Ascending aorta (tissue), 2 donors: Measurements from ENCODE around the gene SEMA3F. TPM values are rescaled to one million over a fixed set of nuclear protein-coding genes. Genes with fewer than 3 reads are reported as not detected.

Experiments
- DNase-seq, 2 donors: peaks; one replicate each; pipeline ENCODE4 v3.0.0-alpha.2; 2019; ENCODE audit warnings: low spot score in 2 of 2
- H3K27ac ChIP-seq, 2 donors: fragments of 200-600 bp; sonication (generic); one replicate each; pipeline ENCODE4 v1.5.1; 2016 to 2017; ENCODE audit warnings: mild to moderate bottlenecking in 1 of 2
- H3K27me3 ChIP-seq: fragments of 200-600 bp; sonication (generic); one replicate; pipeline ENCODE4 v1.5.1; 2017
- H3K36me3 ChIP-seq, 2 donors: fragments of 200-600 bp; sonication (generic); one replicate each; pipeline ENCODE4 v1.5.1; 2016
- H3K4me1 ChIP-seq, 2 donors: fragments of 200-600 bp; sonication (generic); one replicate each; pipeline ENCODE4 v1.5.1; 2016 to 2017; ENCODE audit warnings: mild to moderate bottlenecking in 1 of 2
- H3K4me3 ChIP-seq, 2 donors: fragments of 200-600 bp; sonication (generic); one replicate each; pipeline ENCODE4 v1.5.1; 2016 to 2017; ENCODE audit warnings: mild to moderate bottlenecking in 1 of 2
- H3K9me3 ChIP-seq, 2 donors: fragments of 200-600 bp; sonication (generic); one replicate each; pipeline ENCODE4 v1.5.1; 2016
- intact Hi-C: fragments of 100-400 bp; cut with DNase I; formaldehyde crosslinking; loops from one replicate; pipeline ENCODE4 v1.15.1; 2023
- total RNA-seq: library from RNA; depleted of rRNA; stranded (reverse); fragments of >200 nt; gene quantifications from one replicate; pipeline ENCODE4 v1.1.0, GENCODE V29; 2016
- TF ChIP-seq, protein P1 (sequence below), 3 experiments: fragments of 200-600 bp in 2 of 3; fragments of 450-650 bp in 1 of 3; sonication (generic) in 2 of 3; IDR thresholded peaks; one replicate each; pipeline ENCODE4 v1.5.1; 2016 to 2019; ENCODE audit warnings: antibody characterized with exemption in 3 of 3, mild to moderate bottlenecking in 1 of 3, moderate library complexity in 1 of 3

The SEMA3F gene
- total RNA-seq, 1 donor from 2014 or later, result 75.0 TPM

DNA sequence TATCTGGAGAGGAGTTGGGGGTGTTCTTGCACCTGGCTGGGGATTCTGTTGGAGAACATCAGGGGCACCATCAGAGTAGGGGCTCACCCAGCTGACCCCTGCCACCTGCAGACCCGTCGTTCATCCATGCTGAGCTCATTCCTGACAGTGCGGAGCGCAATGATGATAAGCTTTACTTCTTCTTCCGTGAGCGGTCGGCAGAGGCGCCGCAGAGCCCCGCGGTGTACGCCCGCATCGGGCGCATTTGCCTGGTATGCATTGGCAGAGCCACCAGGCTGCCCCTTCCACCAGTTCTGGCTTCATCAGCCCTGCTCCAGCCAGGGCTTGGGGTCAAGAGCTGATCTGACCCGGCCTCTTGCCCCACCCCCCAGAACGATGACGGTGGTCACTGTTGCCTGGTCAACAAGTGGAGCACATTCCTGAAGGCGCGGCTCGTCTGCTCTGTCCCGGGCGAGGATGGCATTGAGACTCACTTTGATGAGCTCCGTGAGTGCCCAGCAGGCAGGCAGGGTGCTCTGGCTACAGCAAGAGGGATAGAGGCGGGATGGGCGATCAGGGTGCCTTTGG, 27.5 kb downstream of the SEMA3F start:
- intact Hi-C loops, result no loop called here
- Histone ChIP-seq H3K36me3 (peaks cover 0 to 51% of the 10 kb centered on the region in 2 donors), H3K27me3 (no peaks in the 10 kb centered on the region)

DNA sequence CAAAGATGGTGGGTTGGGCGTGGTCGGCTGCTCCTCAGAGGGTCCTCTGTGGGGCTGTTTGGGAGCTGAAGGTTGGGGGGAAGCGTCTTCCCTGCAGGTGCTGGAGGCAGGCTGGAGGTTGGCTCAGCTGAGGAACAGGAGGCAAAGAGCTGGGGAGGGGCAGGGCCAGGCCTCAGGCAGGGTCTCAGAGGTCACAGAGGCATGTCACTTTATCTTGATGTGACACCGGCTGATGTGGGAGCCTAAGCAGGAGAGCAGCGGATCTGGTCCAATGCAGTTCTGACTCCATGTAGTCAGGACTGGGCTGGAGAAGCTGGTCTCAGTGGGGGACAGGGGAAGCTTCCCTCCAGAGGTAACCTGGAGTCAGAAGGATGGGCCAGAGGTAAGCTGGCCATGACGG, 28.6 kb downstream of the SEMA3F start:
- Histone ChIP-seq H3K27me3 (no peaks in the 10 kb centered on the region), H3K9me3 (no peaks in the 10 kb centered on the region), H3K36me3 (peaks cover 0 to 54% of the 10 kb centered on the region in 2 donors), H3K4me1 (no peaks in the 10 kb centered on the region), H3K4me3 (no peak overlapping the region), H3K27ac (no peak overlapping the region)
- no peak for DNase-seq
- TF ChIP-seq, protein P1, sequence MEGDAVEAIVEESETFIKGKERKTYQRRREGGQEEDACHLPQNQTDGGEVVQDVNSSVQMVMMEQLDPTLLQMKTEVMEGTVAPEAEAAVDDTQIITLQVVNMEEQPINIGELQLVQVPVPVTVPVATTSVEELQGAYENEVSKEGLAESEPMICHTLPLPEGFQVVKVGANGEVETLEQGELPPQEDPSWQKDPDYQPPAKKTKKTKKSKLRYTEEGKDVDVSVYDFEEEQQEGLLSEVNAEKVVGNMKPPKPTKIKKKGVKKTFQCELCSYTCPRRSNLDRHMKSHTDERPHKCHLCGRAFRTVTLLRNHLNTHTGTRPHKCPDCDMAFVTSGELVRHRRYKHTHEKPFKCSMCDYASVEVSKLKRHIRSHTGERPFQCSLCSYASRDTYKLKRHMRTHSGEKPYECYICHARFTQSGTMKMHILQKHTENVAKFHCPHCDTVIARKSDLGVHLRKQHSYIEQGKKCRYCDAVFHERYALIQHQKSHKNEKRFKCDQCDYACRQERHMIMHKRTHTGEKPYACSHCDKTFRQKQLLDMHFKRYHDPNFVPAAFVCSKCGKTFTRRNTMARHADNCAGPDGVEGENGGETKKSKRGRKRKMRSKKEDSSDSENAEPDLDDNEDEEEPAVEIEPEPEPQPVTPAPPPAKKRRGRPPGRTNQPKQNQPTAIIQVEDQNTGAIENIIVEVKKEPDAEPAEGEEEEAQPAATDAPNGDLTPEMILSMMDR (IDR thresholded peaks at IDR 0.05), result no peak
- intact Hi-C loops, result no loop called here

More for the DNA sequence above, 27.5 kb downstream of the SEMA3F start:
- DNase-seq, result no peak
- H3K4me3 ChIP-seq, result no peak overlapping the region
- no peak overlapping the region for H3K27ac ChIP-seq
- no peaks in the 10 kb centered on the region for H3K9me3 ChIP-seq
- no peaks in the 10 kb centered on the region for H3K4me1 ChIP-seq
- TF ChIP-seq, protein P1 (IDR thresholded peaks at IDR 0.05), result no peak

DNA sequence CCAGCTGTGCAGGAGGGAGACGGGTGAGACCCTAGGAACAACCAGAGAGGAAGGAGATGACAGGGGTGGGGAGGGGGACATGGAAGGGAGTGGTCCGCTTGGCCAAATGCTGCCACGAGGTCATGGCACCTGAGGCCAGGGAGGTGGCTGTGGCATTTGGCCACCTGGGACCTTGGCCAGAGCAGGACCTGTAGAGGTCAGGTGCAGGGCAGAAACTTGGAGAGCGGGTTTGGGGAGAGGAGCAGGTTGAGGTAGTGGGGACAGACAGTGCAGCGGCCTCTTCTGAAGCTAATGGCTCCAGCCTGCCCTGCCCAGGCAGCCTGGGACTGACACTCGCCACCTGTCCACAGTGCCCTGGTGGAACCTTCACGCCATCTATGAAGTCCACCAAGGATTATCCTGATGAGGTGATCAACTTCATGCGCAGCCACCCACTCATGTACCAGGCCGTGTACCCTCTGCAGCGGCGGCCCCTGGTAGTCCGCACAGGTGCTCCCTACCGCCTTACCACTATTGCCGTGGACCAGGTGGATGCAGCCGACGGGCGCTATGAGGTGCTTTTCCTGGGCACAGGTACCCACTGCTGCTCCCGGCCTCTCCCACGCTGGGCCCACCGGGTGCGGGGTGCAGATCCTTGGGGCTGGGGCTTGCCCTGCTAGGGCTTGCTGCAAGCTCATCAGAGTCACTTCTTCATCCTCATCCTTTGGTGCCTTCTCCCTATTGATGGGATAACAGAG, 29.3 kb downstream of the SEMA3F start:
- TF ChIP-seq, protein P1 (IDR thresholded peaks at IDR 0.05), result no peak
- intact Hi-C loops, result no loop called here

DNA sequence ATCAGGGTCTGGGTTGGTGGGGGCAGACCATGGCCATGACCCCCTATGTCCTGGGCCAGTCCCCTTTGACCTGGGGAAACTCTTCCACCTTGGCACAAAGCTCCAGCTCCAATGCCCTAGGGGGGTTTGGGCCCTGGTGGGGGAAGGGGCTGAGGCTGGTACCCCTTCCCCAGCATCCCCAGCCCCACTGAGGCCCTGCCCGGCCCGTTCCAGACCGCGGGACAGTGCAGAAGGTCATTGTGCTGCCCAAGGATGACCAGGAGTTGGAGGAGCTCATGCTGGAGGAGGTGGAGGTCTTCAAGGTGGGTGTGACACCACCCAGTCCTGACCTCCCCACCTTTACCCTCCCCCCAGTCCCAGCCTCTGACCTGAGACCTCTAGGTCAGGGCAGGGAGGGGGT, 30.1 kb downstream of the SEMA3F start:
- Histone ChIP-seq H3K9me3 (no peaks in the 10 kb centered on the region), H3K4me1 (no peaks in the 10 kb centered on the region), H3K27me3 (no peaks in the 10 kb centered on the region), H3K4me3 (no peak overlapping the region), H3K36me3 (peaks cover 0 to 54% of the 10 kb centered on the region in 2 donors), H3K27ac (no peak overlapping the region)
- DNase-seq, result no peak
- intact Hi-C loops, result no loop called here
- TF ChIP-seq, protein P1 (IDR thresholded peaks at IDR 0.05), result no peak

More for the DNA sequence above, 29.3 kb downstream of the SEMA3F start:
- H3K4me1 ChIP-seq, result no peaks in the 10 kb centered on the region
- no peaks in the 10 kb centered on the region for H3K27me3 ChIP-seq
- no peaks in the 10 kb centered on the region for H3K9me3 ChIP-seq
- DNase-seq, result no peak
- H3K4me3 ChIP-seq, result no peak overlapping the region
- H3K27ac ChIP-seq, result no peak overlapping the region
- H3K36me3 ChIP-seq, result peaks cover 0 to 54% of the 10 kb centered on the region in 2 donors

DNA sequence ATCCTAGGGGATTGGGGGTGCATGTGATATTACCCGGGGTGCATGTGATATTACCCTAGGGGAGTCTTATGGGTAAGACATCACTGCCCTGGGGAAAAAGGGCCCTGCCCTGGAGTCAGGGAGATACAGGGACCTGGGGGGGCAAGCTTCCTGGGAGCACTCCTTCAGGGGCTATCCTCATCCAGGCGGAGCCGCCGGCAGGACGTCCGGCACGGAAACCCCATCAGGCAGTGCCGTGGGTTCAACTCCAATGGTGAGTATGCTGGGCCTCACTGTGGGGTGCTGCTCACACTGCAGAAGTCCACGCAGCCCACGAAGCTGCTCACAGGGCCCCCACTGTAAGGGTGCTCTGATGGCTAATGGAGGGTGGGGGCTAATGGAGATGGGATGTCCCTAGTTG, 31.0 kb downstream of the SEMA3F start:
- H3K4me3 ChIP-seq, result no peak overlapping the region
- H3K4me1 ChIP-seq, result no peaks in the 10 kb centered on the region
- DNase-seq, result no peak
- no peaks in the 10 kb centered on the region for H3K27me3 ChIP-seq
- intact Hi-C loops, result no loop called here
- peaks cover 0 to 54% of the 10 kb centered on the region in 2 donors for H3K36me3 ChIP-seq
- TF ChIP-seq, protein P1 (IDR thresholded peaks at IDR 0.05), result no peak
- H3K27ac ChIP-seq, result no peak overlapping the region
- no peaks in the 10 kb centered on the region for H3K9me3 ChIP-seq
